Activated T-cell treated with anti-CD3 and anti-CD28 coated beads, Interleukin-2, amount 50 U/mL, for 24 hours (primary cell): ENCODE measurements around the gene TMEM209.
"Not testable (repeated sequence)": the region's sequence is repeated elsewhere in the genome, so short reads cannot be mapped to it uniquely, and the experiment has no call there.

Experiments
- DNase-seq: peaks from one replicate; pipeline ENCODE4 v3.0.0-alpha.2; 2020
- H3K27ac Mint-ChIP-seq: 2 replicates; pipeline ENCODE4 v1.8.0; 2020; ENCODE audit warnings: mild to moderate bottlenecking, mixed read lengths
- H3K27me3 Mint-ChIP-seq: 2 replicates; pipeline ENCODE4 v1.8.0; 2020; ENCODE audit warnings: mixed read lengths
- H3K36me3 Mint-ChIP-seq: 2 replicates; pipeline ENCODE4 v1.8.0; 2020; ENCODE audit warnings: low read depth, mixed read lengths
- H3K4me1 Mint-ChIP-seq: 2 replicates; pipeline ENCODE4 v1.8.0; 2020; ENCODE audit warnings: low read depth, mixed read lengths
- H3K4me3 Mint-ChIP-seq: 2 replicates; pipeline ENCODE4 v1.8.0; 2020; ENCODE audit warnings: mild to moderate bottlenecking, moderate library complexity, mixed read lengths
- H3K9me3 Mint-ChIP-seq: 2 replicates; pipeline ENCODE4 v1.8.0; 2020; ENCODE audit warnings: mixed read lengths

The TMEM209 gene

DNA sequence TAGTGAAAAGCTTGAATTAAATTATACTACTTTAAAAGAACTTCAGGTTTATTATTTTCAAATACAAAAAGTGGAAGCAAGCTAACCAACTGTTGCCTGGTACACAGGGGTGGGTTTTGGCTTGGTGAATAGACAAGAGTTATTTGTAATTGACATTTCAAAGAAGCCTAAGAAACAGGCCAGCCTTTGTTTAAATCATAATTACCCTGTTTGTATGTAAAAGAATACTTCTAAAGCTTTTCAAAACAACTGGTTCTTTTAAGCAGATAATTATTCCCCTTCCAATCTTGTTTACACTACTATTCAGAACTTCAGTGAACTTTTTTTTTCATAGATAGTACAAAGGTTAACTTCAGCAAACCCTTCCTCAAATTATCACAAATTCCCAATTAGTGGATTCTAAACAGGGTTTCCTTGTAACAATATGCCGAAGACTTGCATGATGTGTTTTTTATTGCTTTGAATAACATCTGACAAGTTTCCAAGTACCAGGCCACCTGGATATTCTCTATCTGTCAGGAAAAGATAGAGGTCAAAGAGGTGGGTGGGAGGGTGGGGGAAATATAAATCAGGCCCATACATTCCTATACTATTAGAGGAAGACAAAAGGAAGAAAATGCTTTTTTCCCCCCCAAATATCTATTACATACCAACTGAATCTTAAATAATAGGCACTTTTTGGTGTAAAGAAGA is 22.8 kb upstream of the TMEM209 start:
- Mint-ChIP-seq H3K4me3 (no peak overlapping the region), H3K36me3 (no peaks in the 10 kb centered on the region), H3K27me3 (peaks cover 3% of the 10 kb centered on the region), H3K27ac (no peak overlapping the region), H3K9me3 (no peaks in the 10 kb centered on the region), H3K4me1 (no peaks in the 10 kb centered on the region)
- DNase-seq = no peak

DNA sequence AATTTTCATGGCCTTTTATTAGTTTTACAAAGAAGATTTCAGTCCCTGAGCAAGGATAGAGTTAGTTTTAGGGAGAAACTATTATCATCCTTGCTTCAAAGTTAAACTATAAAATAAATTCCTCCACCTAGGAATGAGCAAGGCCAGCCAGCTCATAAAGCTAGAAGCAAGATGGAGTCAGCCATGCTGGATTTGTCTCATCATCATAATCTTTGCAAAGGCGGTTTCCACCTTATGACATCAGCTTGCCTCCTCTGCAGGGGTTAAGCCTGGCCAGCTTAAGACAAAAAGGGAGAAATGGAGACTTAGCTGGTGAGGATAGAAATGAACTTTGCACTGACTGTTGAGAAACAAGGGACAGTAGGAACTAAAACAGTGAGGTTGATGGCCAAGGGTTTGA is 21.1 kb upstream of the TMEM209 start:
- no peaks in the 10 kb centered on the region for H3K4me1 Mint-ChIP-seq

DNA sequence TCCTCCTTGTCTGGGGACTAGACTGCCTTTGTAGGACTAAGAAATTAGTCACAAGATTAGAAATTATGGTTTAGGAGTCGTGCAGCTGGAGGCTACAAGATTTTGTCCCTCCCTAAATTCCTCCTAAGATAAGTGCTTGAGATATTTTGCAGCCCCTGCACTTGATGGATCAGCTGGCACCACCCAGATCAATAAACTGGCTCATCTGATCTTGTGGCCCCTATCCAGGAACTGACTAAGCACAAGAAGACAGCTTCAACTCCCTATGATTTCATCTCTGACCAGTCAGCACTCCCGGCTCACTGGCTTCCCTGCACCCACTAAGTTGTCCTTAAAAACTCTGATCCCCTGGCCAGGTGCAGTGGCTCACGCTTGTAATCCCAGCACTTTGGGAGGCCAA is 19.7 kb upstream of the TMEM209 start:
- not testable (repeated sequence) for DNase-seq, H3K27me3 Mint-ChIP-seq, H3K9me3 Mint-ChIP-seq, H3K27ac Mint-ChIP-seq, H3K4me3 Mint-ChIP-seq, H3K4me1 Mint-ChIP-seq, H3K36me3 Mint-ChIP-seq

More for the DNA sequence above, 21.1 kb upstream of the TMEM209 start:
- Mint-ChIP-seq H3K27me3 (no peaks in the 10 kb centered on the region), H3K9me3 (no peaks in the 10 kb centered on the region), H3K36me3 (no peaks in the 10 kb centered on the region), H3K4me3 (no peak overlapping the region), H3K27ac (no peak overlapping the region)
- no peak for DNase-seq

DNA sequence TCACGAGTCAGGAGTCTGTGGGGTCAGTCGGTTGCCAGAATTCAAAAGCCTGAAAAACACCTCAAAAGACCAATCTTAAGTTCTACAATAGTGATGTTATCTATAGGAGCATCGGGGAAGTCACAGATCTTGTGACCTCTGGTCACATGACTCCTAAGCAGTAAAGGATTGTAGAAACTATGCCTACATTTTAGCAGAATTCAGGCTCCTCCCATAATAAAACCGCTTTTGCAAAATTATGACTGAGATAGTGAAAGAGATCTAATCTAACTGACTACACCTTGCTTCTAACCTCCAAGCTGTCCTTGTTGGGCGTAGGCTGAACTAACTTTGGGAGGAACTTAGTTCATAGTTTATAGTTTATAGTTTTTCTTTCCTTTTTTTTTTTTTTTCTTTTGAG is 19.0 kb upstream of the TMEM209 start:
- Mint-ChIP-seq H3K36me3 (no peaks in the 10 kb centered on the region), H3K4me3 (no peak overlapping the region), H3K4me1 (no peaks in the 10 kb centered on the region), H3K27me3 (no peaks in the 10 kb centered on the region), H3K27ac (no peak overlapping the region), H3K9me3 (no peaks in the 10 kb centered on the region)
- DNase-seq = no peak

DNA sequence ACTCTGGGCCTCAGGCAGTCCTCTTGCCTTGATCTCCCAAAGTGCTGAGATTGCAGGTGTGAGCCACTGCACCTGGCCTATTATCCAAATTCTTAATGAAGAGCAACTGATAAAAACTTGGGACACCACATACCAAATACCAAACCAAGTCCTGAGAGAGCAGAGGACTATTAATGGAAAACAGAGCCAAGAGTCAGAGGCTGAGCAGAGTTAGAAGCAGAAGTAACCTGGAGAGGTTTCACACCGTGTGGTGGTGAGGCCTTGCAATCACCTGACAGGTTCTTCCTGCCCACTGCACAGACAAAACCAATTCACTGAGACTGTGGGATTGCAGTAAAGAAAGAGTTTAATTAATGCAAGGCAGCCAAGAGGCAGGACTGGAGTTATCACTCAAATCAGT is 18.4 kb upstream of the TMEM209 start:
- no peak overlapping the region for H3K4me3 Mint-ChIP-seq
- no peaks in the 10 kb centered on the region for H3K27me3 Mint-ChIP-seq
- H3K27ac Mint-ChIP-seq = no peak overlapping the region
- DNase-seq = no peak
- H3K9me3 Mint-ChIP-seq = no peaks in the 10 kb centered on the region
- no peaks in the 10 kb centered on the region for H3K36me3 Mint-ChIP-seq
- no peaks in the 10 kb centered on the region for H3K4me1 Mint-ChIP-seq

DNA sequence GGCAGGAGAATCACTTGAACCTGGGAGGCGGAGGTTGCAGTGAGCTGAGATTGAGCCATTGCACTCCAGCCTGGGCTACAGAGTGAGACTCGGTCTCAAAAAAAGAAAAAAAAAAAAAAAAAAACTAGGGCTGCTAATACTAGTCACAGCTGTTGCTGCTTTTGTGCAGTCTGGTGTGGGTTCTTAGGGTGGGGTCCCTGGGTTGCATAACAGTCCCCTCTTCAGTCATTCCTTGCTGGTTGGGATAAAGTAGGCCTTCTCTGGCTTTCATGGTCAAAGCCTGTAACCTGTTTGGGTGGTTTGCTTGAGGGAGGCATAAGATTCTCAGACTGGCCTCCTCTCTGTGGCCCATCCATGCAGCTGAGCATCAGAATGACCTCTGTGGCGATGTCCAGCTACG is 16.5 kb upstream of the TMEM209 start:
- Mint-ChIP-seq H3K9me3 (no peaks in the 10 kb centered on the region), H3K27me3 (no peaks in the 10 kb centered on the region), H3K4me1 (no peaks in the 10 kb centered on the region), H3K4me3 (no peak overlapping the region), H3K27ac (no peak overlapping the region), H3K36me3 (no peaks in the 10 kb centered on the region)
- DNase-seq = no peak

DNA sequence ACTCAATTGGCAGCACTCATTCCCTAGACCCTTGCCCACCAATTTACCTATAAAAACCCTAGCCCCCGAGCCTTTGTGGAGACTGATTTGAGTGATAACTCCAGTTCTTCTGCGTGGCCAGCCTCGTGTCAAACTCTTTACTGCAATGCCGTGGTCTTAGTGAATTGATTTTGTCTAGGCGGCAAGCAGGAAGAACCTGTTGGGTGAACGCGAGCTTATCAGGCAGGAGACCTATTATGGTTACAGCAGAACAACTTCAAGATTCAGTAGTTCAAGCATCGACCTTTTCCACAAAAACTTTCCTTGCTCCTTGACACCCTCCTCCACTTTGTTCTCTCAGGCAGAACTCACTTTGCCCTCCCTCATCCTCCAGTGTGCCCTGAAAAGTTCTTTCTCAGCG is 14.7 kb upstream of the TMEM209 start:
- Mint-ChIP-seq H3K27me3 (no peaks in the 10 kb centered on the region), H3K27ac (no peak overlapping the region), H3K9me3 (no peaks in the 10 kb centered on the region), H3K36me3 (no peaks in the 10 kb centered on the region), H3K4me3 (no peak overlapping the region), H3K4me1 (no peaks in the 10 kb centered on the region)
- DNase-seq = no peak

DNA sequence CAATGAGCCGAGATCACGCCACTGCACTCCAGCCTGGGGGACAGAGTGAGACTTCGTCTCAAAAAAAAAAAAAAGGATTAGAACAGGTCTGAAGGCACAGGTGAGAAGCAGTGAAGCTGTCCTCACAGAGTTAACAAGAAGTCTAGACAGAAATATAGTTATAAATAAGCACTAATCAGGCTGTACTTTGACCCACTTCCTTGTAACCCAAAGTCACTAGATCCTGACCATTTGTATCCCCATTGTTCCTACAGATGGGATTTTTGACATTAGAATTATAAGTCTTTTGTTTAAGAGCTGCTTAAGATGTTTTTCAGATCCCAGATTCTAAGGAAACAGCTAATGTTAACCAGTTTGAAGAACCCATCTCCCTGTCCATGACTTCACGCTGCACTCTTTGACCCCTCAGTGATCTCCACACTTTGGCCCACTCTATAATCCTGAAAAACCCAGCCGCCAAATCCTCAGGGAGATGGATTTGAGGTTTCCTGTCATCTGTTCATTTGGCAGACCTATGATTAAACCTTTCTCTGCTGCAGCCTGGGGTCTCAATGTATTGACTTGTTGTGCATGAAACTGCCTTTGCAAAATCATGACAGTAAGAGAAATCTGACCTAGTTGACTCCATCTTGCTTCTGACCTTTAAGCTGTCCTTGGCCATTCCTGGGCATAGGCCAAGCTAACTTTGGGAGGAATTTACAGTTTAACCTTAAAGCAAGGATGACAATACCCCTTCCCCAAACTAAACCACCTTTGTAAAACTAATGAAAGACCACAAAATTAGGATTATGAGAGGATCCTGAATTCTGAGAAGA is 13.8 kb upstream of the TMEM209 start:
- Mint-ChIP-seq H3K4me1 (no peaks in the 10 kb centered on the region), H3K4me3 (no peak overlapping the region), H3K27me3 (peaks cover 4% of the 10 kb centered on the region), H3K9me3 (no peaks in the 10 kb centered on the region), H3K36me3 (no peaks in the 10 kb centered on the region), H3K27ac (no peak overlapping the region)
- DNase-seq = no peak

DNA sequence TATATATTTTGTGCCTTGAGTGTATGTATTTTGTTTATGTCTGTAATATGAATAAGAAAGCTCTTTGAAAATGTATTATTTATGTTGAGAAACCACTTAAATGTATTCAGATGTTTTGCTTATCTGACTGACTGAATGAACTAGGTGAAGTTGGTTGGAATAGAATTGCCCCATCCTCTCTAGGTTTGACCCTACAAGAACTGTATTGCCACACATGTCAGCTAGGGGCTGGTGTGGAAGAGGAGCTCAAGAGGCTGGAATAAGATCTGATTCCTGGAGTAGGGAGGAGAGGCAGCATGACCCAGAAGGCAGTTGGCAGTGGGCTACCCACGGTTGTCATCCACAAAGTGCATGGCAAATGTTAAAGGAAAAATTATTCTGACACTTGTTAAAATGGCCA is 11.5 kb upstream of the TMEM209 start:
- H3K27ac Mint-ChIP-seq = no peak overlapping the region
- peaks cover 9% of the 10 kb centered on the region for H3K27me3 Mint-ChIP-seq
- H3K4me3 Mint-ChIP-seq = no peak overlapping the region
- H3K36me3 Mint-ChIP-seq = no peaks in the 10 kb centered on the region
- H3K9me3 Mint-ChIP-seq = no peaks in the 10 kb centered on the region
- H3K4me1 Mint-ChIP-seq = no peaks in the 10 kb centered on the region
- no peak for DNase-seq

DNA sequence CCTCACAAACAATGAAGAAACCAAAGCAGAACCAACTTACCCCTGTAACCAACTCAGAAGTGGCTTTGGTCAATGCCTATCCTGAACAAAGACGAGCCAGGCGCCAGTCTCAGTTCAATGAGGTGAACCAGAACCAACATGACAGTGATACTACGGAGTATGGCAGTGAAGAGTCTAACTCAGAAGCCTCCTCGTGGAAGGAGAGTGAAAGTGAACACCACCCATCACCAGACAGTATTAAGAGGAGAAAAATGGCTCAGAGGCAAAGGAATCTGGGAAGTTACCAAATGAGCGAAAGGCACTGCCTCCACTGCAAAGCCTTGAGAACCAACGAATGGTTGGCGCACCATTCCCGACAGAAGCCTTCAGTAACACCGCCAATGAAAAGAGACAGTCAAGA is 10.8 kb upstream of the TMEM209 start:
- no peak for DNase-seq
- H3K4me1 Mint-ChIP-seq = no peaks in the 10 kb centered on the region
- no peak overlapping the region for H3K4me3 Mint-ChIP-seq
- H3K9me3 Mint-ChIP-seq = no peaks in the 10 kb centered on the region
- no peaks in the 10 kb centered on the region for H3K36me3 Mint-ChIP-seq
- H3K27ac Mint-ChIP-seq = no peak overlapping the region
- H3K27me3 Mint-ChIP-seq = peaks cover 12% of the 10 kb centered on the region

DNA sequence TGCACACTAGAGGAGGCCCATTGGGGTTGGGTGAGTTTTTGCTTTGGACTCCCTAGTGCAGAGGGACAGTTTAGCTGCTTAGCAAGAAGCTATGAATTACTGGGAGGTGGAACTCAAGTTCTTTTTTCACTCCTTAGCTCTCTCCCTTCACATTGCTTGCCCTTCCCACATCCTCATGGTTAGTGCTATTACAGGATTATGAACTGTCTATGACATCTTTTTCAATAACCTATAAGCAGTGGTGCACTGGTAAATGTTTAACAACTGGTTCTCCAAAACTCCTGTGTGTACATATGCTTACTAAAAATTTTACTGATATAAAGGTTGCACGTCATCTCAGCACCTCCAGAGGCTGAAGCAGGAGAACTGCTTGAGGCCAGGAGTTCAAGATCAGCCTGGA is 8.6 kb upstream of the TMEM209 start:
- Mint-ChIP-seq H3K36me3 (no peaks in the 10 kb centered on the region), H3K27ac (no peak overlapping the region), H3K9me3 (no peaks in the 10 kb centered on the region), H3K4me1 (no peaks in the 10 kb centered on the region), H3K4me3 (no peak overlapping the region), H3K27me3 (peaks cover 12% of the 10 kb centered on the region)
- DNase-seq = no peak

DNA sequence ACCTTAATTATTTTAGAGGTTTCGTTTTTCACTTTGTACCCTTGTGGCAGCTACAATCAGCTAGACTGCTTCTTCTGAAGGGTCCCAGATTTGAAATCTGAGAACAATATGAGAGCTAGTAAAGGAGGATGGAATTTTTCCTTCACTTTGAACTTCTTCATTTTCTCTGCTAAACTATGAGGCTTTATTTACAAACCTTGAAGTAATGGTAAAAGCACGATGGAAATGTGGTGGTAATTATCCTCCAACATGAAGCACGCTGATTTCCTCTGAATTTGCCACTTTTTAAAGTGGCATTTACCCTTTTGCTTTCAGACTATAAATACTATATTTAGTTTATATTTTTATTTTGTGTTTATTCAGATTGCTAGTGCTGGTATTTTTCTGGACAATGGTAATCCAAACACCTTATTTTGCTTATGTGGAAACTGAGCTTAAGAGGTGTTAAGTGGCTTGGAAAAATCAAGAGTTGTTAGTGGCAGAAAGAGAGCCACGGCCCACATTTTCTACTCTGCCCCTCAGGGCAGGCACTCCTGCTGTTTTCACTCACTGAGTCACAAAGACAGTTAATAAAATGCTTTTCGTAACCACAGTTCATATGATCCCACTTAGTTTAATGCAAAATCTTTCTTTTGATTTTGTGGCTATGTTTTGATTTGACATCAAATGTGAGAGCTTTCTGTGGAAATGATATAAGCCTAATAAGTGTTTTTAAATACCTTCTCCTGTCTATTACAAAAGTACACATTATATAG is 5.2 kb upstream of the TMEM209 start:
- H3K9me3 Mint-ChIP-seq = no peaks in the 10 kb centered on the region
- no peak for DNase-seq
- H3K27ac Mint-ChIP-seq = no peak overlapping the region
- H3K36me3 Mint-ChIP-seq = peaks cover 2% of the 10 kb centered on the region
- peaks cover 12% of the 10 kb centered on the region for H3K27me3 Mint-ChIP-seq
- H3K4me1 Mint-ChIP-seq = peaks cover 4% of the 10 kb centered on the region
- no peak overlapping the region for H3K4me3 Mint-ChIP-seq

DNA sequence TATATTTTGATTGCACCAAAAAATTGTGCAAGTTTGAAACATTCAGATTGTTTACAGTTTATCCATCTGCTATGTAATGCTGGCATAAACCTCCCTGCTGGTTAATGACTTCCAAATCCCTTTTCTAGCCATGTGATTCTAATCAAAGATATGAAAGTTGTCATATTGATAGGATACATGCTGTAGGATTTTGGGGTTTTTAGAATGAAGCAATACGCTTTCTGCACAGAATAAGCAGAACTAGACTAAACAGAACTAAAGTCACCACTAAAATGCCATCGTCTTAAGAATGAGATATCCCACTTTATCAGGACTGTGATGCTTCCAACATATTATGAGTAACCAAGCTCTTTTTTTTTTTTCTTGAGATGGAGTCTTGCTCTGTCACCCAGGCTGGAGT is 3.3 kb upstream of the TMEM209 start:
- peaks cover 17% of the 10 kb centered on the region for H3K4me1 Mint-ChIP-seq
- peaks cover 17% of the 10 kb centered on the region for H3K36me3 Mint-ChIP-seq
- DNase-seq = no peak
- H3K27me3 Mint-ChIP-seq = peaks cover 8% of the 10 kb centered on the region
- no peak overlapping the region for H3K27ac Mint-ChIP-seq
- no peak overlapping the region for H3K4me3 Mint-ChIP-seq
- no peaks in the 10 kb centered on the region for H3K9me3 Mint-ChIP-seq

DNA sequence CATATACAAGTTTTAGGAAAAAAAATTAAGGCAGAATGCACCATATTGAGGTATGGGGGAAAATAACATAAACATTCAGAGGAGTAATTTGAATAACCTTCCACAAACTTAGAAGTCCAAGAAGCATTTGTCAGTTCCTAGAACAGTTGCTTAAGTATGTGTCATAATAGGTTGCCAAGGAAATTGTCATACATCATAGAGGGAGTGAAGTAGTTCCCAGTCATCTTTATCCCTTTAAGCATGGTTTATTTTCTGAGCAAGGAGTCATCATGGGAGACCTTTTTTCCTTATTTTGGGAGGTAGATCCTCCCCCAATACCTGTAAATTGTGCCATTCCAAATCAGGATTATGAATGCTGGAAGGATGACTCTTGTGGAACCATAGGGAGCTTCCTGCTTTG is 2.4 kb upstream of the TMEM209 start, which contains the start of gene SSMEM1:
TSS of gene SSMEM1 (plus strand) at position 219 of the 400 bp plus-strand sequence. CDS start at position 270, 51 bp downstream.
- no peak for DNase-seq
- H3K27me3 Mint-ChIP-seq = peaks cover 8% of the 10 kb centered on the region
- H3K4me3 Mint-ChIP-seq = no peak within 1 kb of the TSS

DNA sequence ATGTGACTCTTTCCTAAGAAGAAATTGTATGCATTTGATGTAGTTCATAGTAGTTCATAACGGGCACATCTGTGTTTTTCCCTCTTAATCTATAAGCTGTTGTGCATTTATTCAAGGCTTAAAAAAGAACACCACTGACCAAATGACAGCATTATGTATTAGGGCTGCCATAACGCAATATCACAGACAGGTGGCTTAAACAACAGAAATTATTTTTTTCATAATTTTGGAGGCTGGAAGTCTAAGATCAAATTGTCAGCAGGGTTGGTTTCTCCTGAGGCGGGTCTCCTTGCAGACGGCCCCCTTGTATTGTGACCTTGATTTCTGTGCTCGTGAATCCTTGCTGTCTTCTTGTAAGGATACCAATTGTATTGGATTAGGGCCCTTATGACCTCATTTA is 1.8 kb upstream of the TMEM209 start:
- peaks cover 32% of the 10 kb centered on the region for H3K36me3 Mint-ChIP-seq
- no peak overlapping the region for H3K4me3 Mint-ChIP-seq
- peaks cover 5% of the 10 kb centered on the region for H3K27me3 Mint-ChIP-seq
- no peak for DNase-seq
- no peak overlapping the region for H3K27ac Mint-ChIP-seq
- H3K4me1 Mint-ChIP-seq = peaks cover 26% of the 10 kb centered on the region
- no peaks in the 10 kb centered on the region for H3K9me3 Mint-ChIP-seq

More for the DNA sequence above, 2.4 kb upstream of the TMEM209 start, which contains the start of gene SSMEM1:
- Mint-ChIP-seq H3K4me1 (peaks cover 23% of the 10 kb centered on the region), H3K27ac (no peak within 1 kb of the TSS), H3K36me3 (peaks cover 26% of the 10 kb centered on the region), H3K9me3 (no peaks in the 10 kb centered on the region)
